GM19099 (cell line): ENCODE data around the gene CCDC182.

Experiments
- POLR2A ChIP-seq: IDR thresholded peaks from 3 replicates; pipeline ENCODE4 v1.6.1; 2011; ENCODE audit warnings: low read depth; ENCODE audit not compliant: insufficient read length; ENCODE audit errors: extremely low read depth

The CCDC182 gene

DNA sequence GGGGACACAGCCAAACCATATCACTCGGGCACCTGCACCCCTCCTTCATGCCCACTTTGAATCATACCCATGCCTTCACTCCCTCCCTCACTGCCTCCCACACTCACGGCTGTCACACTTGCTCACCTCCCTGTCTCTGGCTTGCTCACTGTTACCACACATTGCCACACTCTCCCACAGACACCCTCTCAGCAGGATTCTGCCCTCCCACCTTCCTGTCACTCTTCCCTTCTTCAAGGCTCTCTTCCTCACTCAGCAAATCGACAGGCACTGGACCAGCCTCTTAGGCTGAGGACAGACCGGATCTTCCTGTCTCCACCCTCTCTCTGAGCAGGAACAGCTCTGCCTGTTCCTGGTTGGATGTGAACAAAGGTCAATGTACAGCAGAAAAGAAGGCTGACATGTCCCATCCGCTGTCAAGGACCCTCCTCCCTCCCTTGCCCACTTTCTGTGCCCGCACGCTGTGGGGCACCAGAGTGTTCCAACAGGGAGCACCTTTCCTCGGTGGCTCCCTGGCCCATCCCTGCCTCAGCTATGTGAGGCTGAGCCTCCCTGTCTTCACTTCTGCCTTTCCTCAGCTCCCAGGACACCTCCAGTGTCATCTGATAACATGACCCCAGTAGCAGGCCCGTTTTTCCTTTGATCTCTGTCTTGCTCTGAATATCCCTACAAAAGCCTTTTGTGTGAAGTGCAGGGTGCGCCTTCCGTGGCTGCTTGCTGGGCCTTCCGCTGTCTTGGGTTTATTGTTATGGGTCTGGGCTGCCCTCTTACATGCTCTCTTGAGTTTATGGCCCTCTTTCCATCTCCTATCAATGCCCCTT is 47.0 kb downstream of the CCDC182 start:
- TF ChIP-seq POLR2A = no peak

- no peak for TF ChIP-seq POLR2A
These were observed 47.9 kb downstream of the CCDC182 start for GRCh38 chr17:57697197-57697596.

GRCh38 chr17:57696050-57696449 is 49.0 kb downstream of the CCDC182 start:
- TF ChIP-seq POLR2A = no peak
